NCI-H524 (cell line): Measurements from ENCODE around the gene DEPDC1B.
"Not testable (repeated sequence)": the region's sequence is repeated elsewhere in the genome, so short reads cannot be mapped to it uniquely, and the experiment has no call there.

Source experiments
- DNase-seq, 2 experiments: peaks; one replicate each; lab custom pipeline; 2025; lab: John Stamatoyannopoulos, UW

DEPDC1B gene

DNA sequence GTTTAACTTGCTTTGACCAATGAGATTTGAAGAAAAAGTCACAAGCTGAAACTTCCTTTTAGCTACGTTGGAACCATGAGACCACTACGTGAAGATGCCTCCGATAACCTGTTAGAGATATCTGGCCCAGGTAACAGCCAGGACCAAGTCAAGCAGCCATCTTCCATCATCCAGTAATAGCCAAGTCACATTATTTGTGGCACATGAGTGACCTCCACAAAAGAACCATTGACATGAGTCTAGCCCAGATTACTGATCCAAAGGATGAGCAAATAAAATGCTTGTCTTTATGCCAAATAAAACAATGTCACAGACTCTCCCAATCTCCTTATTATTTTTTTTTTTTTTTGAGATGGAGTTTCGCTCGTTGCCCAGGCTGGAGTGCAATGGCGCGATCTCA is 1.6 kb downstream of the DEPDC1B start:
- no peak for DNase-seq

DNA sequence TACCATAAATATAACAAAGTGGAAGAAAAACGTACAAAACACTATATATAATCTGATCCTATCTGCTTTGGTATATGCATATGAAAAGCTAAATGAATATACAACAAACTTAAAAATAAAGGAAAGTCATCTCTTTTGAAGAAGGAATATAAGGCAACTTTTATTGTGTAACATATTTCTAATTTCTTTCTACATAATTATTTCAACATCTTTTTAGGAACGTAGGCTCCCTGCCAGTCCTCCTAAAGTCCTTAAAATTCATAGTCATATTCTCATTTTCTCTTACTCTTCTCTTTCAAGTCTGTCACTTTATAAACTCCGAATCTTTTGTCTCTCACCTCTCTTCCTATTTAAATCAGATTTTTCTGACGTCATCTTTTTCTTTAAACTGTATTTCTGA is 9.6 kb downstream of the DEPDC1B start:
- DNase-seq: no peak

DNA sequence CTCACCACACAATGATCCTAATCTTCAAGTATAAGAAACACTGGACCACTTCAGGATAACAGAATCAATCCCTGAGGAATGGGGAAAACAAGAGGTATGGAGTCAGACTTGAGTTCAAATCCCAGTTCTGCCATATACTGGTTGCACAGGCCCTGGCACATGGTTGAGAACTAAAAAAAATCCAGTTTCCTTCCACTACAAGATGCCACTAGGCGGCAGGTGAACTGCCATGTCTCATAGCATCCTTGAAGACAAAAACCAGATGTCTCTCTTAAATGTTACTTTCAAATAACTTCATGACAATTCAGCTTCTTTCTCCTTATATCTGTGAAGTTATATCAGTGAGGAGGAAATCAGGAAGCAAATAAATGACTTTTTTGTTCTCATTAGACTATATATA is 11.0 kb downstream of the DEPDC1B start:
- DNase-seq: no peak

DNA sequence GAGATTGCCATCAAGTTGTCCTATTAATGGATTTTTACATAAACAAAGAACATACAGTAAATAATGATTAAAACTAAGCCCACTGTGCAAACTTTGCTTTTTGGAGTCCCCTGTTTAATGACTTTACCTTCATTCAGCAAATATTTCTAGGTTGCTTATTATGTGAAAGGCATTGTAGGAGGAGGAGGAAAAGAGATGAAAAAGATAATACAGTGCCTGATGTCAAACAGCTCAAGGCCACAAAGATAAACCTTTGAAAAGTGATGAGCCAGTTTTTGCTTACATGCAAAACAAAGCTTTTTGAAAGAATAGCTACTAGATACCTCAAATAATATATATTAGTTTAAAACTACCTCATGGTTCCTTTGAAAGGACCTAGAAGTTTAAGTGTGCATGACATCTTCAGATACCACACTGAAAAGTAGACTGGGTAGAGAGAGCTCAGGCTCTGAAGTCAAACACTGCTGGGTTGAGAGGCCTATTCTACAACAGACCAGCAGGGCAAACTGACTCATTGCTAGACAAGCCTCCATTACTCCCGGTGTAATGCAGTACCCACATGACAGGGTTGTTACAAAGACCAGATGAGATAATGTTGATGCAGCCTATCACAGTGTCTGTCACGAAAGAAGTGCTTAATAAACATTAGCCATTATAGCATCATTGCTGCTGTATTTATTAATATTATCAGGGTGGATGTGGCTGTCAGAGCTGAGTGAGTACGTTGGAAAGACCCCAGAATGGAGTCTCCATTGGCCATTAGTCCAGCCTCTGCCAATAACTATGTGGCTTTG is 11.8 kb downstream of the DEPDC1B start:
- DNase-seq: peak in 1 of 2 experiments; percentile 29

DNA sequence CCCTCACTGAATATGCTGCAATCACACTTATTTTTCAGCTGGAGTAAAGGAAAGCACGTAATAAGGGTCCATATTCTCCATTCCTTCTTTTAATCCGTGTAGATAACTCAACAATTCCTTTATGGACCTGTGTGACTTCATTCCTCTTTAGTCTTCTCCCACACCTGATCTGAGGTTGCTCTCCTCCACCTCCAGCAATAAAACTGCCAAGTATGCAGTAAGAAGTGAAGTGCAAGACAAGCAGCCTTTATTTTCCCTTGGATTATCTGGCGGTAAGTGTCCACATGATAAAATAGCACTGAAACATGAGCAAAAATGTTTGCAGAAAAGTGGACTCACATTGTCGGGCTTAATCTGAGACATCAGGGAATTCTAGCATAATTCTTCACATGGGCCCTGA is 13.8 kb downstream of the DEPDC1B start:
- DNase-seq: no peak

DNA sequence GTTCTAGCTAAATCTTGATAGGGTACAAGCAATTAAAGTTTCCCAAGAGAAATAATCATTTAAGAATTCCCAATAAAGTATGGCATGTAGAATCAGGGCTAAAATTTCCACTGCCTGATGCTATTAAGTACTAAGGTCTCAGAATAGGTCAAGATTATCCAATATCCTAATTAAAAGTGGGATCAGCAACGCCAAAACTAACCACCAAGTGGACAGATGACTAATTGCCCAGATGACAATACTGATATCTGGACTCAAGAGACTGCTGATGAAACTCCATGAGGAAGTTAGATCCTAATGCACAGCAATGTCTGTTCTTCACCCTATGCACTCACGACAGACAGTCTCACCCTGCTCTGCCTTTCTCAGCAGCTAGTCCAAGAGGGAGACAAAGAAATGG is 14.3 kb downstream of the DEPDC1B start:
- no peak for DNase-seq

DNA sequence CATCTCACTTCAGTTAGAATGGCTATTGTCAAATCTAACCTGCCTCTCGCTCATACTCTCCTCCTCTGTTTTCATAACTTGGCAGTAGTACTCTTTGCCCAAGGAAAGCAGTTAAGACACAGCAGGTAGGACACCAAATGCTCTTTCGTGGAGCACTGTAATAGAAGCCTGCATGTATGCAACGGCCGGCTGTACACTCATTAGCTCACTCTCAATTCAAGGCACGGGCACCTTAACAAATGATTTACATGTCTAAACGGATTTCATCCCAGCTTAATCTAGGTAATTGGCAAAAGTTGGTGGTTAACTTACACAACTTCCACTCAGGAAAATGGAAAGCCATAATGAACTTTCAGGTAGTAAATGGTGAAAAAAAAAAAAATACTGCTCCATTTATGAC is 14.9 kb downstream of the DEPDC1B start:
- DNase-seq: no peak

DNA sequence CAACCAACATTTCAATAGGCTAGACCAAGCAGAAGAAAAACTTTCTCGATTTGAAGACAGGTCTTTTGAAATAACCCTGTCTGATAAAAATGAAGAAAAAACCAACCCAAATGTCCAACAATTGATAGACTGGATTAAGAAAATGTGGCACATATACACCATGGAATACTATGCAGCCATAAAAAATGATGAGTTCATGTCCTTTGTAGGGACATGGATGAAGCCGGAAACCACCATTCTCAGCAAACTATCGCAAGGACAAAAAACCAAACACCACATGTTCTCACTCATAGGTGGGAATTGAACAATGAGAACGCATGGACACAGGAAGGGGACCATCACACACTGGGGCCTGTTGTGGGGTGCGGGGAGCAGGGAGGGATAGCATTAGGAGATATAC is 18.0 kb downstream of the DEPDC1B start:
- not testable (repeated sequence) for DNase-seq

DNA sequence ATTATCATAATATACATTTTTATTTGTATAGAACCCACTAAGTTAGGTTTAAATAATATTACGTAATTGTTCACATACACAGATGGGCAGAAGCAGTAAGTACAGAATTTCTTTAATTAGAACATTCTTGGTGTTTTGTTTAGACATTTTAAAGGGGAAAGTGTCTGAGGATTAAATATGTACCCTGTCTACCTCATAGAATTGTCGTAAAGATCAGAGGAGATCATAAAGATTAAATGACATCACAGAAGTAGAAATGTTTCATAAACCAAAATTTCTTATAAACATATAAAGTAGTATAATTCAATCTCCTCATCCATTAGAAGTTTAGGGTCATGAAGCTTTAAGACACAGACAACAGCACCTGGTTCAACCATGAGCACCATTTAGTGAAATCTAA is 20.1 kb downstream of the DEPDC1B start:
- no peak for DNase-seq

DNA sequence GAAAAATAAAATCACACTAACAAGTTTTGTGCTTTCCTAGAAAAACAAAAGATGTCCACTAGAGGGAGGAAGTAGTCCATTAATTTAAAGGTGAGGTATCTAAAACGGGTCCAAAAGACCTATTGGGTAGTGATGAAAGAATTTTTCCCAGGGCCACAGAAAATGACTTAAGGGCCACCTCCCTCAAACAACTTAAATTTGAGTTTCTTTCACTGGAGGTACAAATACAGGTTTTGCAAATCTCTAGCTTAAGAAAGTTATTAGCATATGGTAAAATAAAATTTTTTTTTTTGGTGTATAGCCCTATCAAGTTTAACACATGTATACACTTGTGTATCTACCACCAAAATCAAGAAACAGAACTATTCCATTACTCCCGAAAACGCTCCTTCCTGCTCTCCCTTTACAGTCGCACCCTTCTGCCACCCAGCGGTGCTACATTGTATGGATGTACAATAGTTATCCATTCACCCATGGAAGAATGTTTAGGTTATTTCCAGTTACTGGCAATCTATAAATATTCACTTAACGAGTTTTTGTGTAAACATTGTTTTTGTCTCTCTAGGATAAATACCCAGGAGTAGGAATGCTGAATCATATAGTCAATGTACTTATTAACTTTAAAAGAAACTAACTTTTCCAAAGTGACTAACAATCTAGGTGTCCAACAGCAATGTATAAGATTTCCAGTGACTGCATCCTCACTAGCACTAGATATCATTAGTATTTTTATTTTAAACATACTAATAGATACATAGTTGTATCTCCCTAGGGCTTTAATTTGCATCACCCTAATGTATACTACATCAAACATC is 21.9 kb downstream of the DEPDC1B start:
- peak; percentile 2 to 29 for DNase-seq

DNA sequence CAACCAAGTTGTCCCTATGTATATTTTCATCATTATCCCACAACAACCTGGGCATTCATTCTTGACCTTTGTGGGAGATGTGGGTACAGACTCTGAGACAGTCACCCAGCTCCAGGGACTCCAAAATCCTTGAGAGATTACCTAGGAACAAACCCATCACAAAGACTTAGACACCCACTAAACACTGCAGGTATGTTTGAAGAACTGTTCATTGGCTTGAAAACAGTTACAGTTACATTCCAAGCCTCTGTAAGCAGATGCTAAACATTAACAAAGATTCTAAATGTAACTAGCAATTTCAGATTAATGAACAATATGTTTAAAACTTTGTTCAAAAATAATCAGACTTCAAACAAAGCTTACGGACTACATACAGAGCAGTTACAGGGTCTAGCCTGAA is 24.7 kb downstream of the DEPDC1B start:
- DNase-seq: no peak

DNA sequence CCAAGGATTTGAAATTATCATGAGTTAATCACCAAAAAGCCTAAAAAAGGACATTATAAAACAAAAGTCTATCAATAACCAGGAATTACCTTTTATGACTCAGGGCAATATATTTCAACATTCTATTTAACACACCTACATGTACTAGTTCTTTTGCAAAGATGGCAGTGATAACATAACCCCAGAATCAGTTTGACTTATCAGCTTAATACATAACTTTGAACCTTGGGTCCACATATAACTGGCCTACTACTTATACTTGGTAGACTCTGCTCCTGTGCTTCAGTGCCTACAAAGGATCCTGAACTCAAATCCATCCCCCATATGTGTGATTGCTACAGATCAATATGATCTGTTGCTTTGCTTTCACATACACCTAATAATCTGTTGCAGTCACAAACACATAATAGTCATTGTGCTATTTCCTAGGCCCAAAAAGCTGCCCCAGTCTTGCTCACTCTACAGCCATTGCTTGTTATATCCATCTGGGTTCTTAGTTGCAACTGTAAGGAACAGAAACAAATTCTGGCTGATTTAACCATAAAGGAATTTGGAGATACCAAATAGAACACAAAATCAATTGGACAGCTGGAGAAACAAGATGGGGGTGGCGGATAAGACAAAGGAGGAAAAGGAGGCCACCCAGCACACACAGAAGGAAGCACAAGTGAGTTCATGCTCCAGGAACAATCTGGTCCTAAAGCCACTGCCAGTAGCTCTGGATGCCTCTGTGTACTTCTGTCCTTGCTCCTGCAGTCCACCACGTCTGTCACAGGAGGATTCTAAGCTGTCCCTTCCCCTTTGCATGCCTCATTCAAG is 25.5 kb downstream of the DEPDC1B start:
- no peak for DNase-seq

DNA sequence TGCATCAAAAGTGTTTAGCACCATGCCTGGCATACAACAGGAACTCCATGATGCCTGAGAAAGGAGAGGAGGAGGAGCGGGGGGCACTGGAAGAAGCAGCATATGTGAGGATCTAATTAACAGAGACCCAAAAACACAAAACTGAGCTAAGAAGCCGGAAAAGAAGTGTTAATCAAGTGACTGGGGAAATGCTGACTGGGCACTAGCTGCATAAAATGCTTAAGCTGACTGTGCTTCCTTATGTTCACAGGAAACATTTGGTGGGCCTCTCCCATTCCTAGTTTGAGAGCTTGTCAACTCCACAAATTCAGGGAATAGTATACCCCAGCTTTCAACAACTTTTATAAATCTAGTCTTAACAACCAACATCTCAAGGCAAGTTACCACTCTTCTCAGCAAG is 26.6 kb downstream of the DEPDC1B start:
- no peak for DNase-seq

DNA sequence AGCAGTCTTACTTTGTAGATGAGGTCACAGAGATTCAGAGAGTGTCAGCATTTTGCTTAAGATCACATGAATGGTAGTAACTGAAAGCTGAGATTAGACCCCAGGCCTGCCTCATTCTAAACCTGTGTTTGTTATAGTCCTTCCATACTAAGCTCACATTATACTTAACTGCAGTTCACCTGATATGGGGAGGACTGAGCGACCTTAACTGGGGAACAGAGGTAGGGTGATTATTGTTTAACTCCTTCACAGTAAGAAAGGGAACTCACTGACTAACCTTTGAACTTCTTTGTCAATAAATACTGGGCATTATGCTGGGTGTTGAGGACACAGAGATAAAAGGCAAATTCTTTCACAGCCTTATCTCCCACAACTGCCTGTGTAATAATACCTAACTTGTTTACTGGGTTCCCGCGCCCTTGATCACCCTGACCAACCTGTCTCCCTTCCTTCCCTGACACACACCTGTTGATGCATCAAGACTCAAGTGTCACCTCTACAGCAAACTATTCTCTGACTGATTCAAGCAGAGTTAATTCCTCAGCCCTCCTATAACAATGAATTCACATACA is 27.2 kb downstream of the DEPDC1B start:
- DNase-seq: no peak

DNA sequence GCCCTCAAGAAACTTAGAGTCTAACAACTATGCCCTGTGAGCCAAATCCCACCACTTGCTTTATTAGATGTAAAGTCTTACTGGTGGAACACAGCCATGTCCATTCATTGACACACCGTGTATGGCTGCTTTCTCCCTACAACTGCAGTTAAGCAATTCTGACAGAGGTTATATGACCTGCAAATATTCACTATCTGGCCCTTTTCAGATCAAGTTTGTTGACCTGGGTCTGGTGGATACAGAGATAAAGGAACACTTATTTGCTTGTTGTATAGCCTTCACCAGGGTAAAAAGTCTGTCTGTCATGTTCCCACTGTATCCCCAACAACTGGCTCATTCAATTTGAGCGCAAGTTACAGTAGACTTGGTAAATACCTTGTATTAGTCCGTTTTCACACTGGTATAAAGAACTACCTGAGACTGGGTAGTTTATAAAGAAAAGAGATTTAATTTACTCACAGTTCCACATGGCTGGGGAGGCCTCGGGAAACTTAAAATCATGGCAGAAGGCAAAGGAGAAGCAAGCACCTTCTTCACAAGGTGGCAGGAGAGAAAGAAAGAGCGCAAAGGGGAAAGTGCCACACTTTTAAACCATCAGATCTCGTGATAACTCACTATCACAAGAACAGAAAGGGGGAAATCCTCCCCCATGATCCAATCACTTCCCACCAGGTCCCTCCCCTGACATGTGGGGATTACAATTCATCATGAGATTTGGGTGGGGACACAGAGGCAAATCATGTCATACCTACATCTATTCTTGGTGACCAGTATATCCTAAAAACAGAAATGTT is 27.9 kb downstream of the DEPDC1B start:
- no peak for DNase-seq

DNA sequence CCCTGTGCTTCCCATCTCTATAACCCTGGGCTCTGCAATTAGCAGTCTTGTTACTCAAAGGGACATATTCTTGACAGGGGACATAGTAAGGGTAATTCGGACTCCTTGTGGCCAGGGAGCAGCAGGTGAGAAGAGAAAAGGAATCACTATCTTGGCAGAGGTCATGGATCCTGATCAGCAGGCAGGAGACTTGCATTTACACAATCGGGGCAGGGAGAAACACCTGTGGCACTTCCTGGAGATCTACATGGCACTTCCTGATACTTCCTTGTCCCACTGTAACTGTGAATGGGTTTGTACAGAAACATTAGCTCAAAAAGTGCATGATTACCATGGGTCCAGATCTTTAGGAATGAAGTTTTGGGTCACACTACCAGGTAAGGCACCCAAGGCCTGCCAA is 29.2 kb downstream of the DEPDC1B start:
- no peak for DNase-seq

DNA sequence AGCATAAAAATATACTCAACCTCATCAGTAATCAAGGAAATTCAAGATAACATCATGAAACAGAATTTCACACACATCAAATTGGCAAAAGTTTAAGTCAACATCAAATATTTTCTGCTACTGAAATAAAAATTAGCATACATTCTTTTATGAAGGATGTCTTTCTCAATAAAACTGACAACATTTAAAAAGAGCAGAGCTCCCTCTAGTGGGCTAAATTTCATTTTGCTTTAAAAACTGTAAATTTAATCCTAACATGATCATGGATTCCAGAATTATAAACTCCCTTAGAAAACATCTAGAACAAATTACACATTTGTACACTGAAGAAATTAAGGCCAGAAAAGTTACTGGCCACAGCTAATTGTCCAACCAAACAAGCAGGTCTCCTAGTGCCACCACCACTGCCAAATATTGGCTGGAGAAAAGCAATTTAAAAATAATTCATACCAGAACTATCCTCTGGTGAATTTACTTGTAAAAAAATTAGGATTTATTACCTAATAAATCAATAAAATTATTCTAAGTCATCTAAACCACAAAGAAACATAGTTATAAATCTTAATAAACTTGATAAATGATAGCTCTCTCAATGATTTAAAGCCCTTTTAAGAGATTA is 31.2 kb downstream of the DEPDC1B start:
- peak in 1 of 2 experiments; percentile 46 for DNase-seq

DNA sequence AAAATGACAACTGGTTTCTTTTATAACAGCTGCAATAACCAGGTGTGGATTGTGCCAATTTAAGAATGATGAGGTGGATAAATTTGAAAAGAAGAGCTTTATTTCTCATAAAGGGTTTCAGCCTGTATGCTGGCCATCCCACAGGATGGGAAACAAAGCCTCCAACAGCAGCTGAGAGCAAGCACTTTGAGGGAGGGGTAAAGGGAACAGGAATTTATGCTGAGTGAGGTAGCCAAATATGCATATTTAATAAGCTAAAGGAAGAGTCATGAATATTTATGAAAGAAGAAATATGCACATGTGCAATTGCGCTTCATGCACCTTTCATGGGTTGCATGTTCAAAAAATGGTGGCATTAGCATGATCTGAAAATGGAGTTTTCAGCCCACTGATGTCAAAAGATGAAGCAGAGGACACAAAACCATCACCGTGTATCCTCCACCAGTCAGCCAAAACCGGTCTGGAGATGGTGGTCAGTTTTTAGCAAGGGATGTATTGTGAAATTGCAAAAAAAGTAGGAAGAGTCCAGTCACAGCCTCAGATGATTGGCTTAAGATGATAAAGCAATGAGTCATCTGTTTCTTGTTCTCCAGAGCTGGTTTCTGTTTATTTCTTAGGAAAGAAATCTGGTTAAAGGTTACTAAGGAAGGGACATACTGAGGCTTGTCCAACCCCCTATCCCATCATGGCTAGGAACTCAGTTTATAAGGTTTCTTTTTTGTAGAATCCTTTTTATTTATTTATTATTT is 47.9 kb downstream of the DEPDC1B start:
- DNase-seq: no peak

DNA sequence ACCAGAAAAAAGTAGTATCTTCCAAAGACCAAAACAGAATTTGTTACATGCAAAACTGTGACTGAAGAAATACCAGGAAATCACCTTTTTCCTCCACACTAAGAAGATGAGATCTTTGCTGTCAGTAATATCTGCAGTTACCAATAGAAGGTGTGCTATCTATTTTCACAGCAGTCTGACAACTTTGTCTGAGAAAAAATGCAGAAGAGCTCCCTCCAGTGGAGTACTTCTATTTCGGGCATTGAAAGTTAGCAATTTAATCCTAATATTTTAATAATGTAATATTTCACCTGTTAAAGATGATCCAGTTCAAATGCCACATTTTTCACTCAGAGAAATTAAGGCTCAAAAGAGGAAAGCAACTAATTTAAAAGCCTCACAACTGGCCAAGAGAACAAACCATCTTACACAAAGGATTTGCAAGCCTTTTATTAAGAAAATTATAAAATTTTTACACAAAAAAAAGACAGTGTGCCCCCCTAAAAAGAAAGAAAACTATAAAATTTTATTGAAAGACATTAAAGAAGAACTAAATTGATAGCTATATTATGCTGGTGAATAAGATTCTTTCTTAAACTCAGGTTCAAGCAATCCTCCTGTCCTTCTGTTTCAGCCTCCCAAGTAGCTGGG is 50.6 kb downstream of the DEPDC1B start:
- DNase-seq: peak; percentile 31 to 62

DNA sequence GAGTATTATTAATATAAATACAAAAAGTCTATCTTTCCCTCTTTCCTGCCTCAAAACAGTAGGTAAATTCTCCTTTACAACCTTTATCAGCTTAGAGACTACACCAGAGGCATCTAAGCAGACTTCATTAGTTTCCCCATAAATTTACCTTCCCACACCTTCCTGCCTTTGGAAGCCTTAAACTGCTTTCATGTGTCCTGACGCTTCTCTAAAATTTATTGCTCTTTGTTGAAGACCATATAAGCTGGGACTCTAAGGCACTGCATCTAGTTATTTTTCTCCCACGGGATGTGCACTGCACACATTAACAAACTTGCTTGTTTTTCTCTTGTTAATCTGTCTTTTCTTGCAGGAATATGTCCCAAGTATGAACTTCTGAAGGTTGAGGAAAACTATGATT is 51.8 kb downstream of the DEPDC1B start:
- DNase-seq: no peak
